Lung (tissue), 12 donors: Measurements from ENCODE around the gene CDH11. TPM values are rescaled to one million over a fixed set of nuclear protein-coding genes. Genes with fewer than 3 reads are reported as not detected.

ENCODE experiments used
- ATAC-seq: fragments of 200-7000 bp; cut with Tn5 transposase; one replicate; pipeline ENCODE4 v1.9.1; 2020; ENCODE audit warnings: moderate number of reproducible peaks; ENCODE audit not compliant: insufficient read depth, low FRiP score
- DNase-seq, 3 donors: peaks; one replicate each; pipeline ENCODE4 v3.0.0-alpha.2; 2013 to 2017
- H3K27ac ChIP-seq, 2 donors: one replicate each; pipeline ENCODE4 v1.5.1; 2013; ENCODE audit warnings: mild to moderate bottlenecking in 2 of 2, moderate library complexity in 2 of 2, control low read depth in 1 of 2, inconsistent platforms in 1 of 2, low read depth in 1 of 2, low read length in 1 of 2
- H3K27me3 ChIP-seq, 3 donors: one replicate each; pipeline ENCODE4 v1.5.1; 2013; ENCODE audit warnings: low read length in 2 of 3; ENCODE audit not compliant: control insufficient read depth in 3 of 3, insufficient read depth in 3 of 3
- H3K36me3 ChIP-seq, 4 donors: one replicate each; pipeline ENCODE4 v1.5.1; 2013; ENCODE audit warnings: low read length in 4 of 4, mild to moderate bottlenecking in 1 of 4, moderate library complexity in 1 of 4; ENCODE audit not compliant: control insufficient read depth in 4 of 4, insufficient read depth in 4 of 4
- H3K4me1 ChIP-seq, 5 donors: one replicate each; pipeline ENCODE4 v1.5.1; 2013; ENCODE audit warnings: low read length in 5 of 5, mild to moderate bottlenecking in 2 of 5, moderate library complexity in 1 of 5; ENCODE audit not compliant: control insufficient read depth in 5 of 5, insufficient read depth in 5 of 5
- H3K4me3 ChIP-seq: one replicate; pipeline ENCODE4 v1.5.1; 2013; ENCODE audit warnings: mild to moderate bottlenecking, control low read depth, moderate library complexity
- H3K9ac ChIP-seq, 2 donors: one replicate each; pipeline ENCODE4 v1.5.1; 2013; ENCODE audit warnings: low read length in 2 of 2, control low read depth in 1 of 2; ENCODE audit not compliant: insufficient read depth in 1 of 2
- H3K9me3 ChIP-seq, 4 donors: one replicate each; pipeline ENCODE4 v1.5.1; 2013; ENCODE audit warnings: low read length in 3 of 4, mild to moderate bottlenecking in 1 of 4, moderate library complexity in 1 of 4; ENCODE audit not compliant: control insufficient read depth in 4 of 4, insufficient read depth in 3 of 4
- WGBS, 2 donors: extraction: QIAGEN DNeasy Blood & Tissue Kit; methylation state at CpG; one replicate each; pipeline ENCODE4 v1.1.7; 2013; 5-methylcytosine and 5-hydroxymethylcytosine counted together
- polyA plus RNA-seq, 2 donors: library from polyadenylated mRNA; stranded (reverse); fragments of 200-250 nt; gene quantifications; one replicate each; pipeline ENCODE4 v1.2.1, GENCODE V29; 2013
- total RNA-seq, 2 donors: library from RNA; depleted of rRNA in 1 of 2; stranded (reverse); fragments of >200 nt in 1 of 2; gene quantifications; one replicate each; pipeline ENCODE4 v1.2.1, GENCODE V29; 2014 to 2021
- TF ChIP-seq, protein P1 (sequence below): IDR thresholded peaks from 2 replicates; pipeline ENCODE4 v1.5.1; 2012; ENCODE audit warnings: mild to moderate bottlenecking; ENCODE audit errors: control extremely low read depth, extremely low read depth
- donor health status: control.
- donor health status: control.
- donor health status: Bipolar disorder and iron deficiency.
- donor health status: healthy.
- donor health status: DM: yes; HTN: yes; CAD: no.

Gene CDH11
- total and polyA plus RNA-seq, 4 donors, result 7.1 to 236 (median 94.7) TPM

DNA sequence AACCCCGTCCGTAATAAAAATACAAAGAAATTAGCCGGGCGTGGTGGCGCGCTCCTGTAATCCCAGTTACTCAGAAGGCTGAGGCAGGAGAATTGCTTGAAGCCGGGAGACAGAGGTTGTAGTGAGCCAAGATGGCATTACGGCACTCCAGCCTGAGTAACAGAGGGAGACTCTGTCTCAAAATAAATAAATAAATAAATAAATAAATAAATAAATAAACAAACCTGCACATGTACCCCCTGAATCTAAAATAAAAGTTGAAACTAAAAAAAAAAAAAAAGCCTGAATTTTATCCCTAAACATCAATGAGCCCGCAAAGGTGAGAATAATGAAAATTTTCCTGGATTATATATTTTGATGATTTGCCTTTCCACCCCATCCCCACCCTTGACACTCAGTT, 124.7 kb downstream of the CDH11 start:
- TF ChIP-seq, protein P1, sequence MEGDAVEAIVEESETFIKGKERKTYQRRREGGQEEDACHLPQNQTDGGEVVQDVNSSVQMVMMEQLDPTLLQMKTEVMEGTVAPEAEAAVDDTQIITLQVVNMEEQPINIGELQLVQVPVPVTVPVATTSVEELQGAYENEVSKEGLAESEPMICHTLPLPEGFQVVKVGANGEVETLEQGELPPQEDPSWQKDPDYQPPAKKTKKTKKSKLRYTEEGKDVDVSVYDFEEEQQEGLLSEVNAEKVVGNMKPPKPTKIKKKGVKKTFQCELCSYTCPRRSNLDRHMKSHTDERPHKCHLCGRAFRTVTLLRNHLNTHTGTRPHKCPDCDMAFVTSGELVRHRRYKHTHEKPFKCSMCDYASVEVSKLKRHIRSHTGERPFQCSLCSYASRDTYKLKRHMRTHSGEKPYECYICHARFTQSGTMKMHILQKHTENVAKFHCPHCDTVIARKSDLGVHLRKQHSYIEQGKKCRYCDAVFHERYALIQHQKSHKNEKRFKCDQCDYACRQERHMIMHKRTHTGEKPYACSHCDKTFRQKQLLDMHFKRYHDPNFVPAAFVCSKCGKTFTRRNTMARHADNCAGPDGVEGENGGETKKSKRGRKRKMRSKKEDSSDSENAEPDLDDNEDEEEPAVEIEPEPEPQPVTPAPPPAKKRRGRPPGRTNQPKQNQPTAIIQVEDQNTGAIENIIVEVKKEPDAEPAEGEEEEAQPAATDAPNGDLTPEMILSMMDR, result no peak
- no peaks in the 10 kb centered on the region for H3K4me1 ChIP-seq
- ATAC-seq (no peak), DNase-seq (no peak)
- peaks cover 0 to 2% (median 0%) of the 10 kb centered on the region in 4 donors for H3K9me3 ChIP-seq
- 93 to 97% methylated on average over 9 of the region's 9 CpGs for WGBS, 2 donors
- H3K9ac ChIP-seq, result no peak overlapping the region
- no peak overlapping the region for H3K27ac ChIP-seq
- H3K36me3 ChIP-seq, result peaks cover 0 to 65% (median 21%) of the 10 kb centered on the region in 4 donors
- no peak overlapping the region for H3K4me3 ChIP-seq
- H3K27me3 ChIP-seq, result no peaks in the 10 kb centered on the region

DNA sequence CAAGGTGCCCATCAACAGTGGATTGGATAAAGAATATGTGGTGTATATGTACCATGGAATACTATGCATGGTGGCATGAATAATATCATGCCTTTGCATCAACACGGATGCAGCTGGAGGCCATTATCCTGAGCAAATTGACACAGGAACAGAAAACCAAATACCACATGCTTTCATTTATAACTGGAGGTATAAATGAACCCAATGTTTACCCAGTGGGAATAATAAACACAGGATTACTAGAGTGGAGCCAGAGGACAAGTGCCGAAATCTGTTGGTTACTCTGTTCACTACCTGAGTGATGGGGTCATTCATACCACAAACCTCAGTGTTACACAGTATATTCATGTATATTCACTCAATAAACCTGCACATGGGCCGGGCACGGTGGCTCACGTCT, 125.2 kb downstream of the CDH11 start:
- TF ChIP-seq, protein P1, result no peak
- Histone ChIP-seq H3K4me3 (no peak overlapping the region), H3K9ac (no peak overlapping the region), H3K4me1 (no peaks in the 10 kb centered on the region), H3K27me3 (no peaks in the 10 kb centered on the region), H3K27ac (no peak overlapping the region), H3K9me3 (peaks cover 0 to 2% (median 0%) of the 10 kb centered on the region in 4 donors), H3K36me3 (peaks cover 0 to 64% (median 21%) of the 10 kb centered on the region in 4 donors)
- DNase-seq (no peak), ATAC-seq (no peak)
- WGBS, 2 donors, result 89 to 92% methylated on average over 5 of the region's 5 CpGs

DNA sequence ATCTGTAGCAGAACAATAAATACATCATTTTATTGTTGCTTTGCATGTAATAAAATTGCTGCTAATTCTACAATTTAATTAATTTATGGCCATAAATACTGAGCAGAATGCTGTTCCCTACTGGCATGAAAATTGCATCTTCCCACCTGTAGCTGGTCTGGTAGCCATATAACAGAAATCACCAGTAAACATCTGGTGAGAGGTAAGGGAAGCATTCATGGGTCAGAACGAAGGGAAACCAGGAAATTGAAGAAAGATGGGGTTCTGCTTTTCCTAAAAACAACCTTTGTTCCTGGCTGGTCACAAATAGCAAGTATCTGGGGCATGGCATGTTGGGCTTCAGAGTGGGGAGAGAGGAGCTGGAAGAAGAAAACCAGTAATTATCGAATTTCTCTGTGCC, 128.4 kb downstream of the CDH11 start:
- Histone ChIP-seq H3K27me3 (no peaks in the 10 kb centered on the region), H3K36me3 (peaks cover 0 to 72% (median 27%) of the 10 kb centered on the region in 4 donors), H3K9me3 (peaks cover 0 to 2% (median 0%) of the 10 kb centered on the region in 4 donors), H3K4me3 (no peak overlapping the region), H3K4me1 (peaks cover 0 to 4% (median 0%) of the 10 kb centered on the region in 5 donors), H3K27ac (no peak overlapping the region), H3K9ac (no peak overlapping the region)
- TF ChIP-seq, protein P1, result no peak
- DNase-seq (no peak), ATAC-seq (no peak)
- WGBS, 2 donors, result 50 to 57% methylated on average over 2 of the region's 2 CpGs

DNA sequence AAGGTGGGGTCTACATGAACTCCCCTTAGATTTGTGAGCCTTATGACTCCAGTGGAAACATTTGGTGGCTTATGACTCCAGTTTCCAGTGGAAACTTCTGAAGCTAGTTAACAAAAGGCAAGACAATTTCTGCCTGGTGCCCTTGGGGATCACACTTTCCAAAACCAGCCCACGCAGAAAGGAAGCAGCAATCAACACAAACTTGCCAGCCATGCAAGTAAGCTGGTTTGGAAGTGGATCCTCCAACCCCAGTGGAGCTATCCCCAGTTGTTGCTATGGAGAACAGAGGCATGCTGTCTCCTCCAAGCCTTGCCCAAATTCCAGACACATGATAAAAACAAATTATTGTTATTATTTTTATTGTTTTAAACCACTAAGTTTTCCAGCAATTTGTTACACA, 130.9 kb downstream of the CDH11 start:
- TF ChIP-seq, protein P1, result no peak
- DNase-seq (no peak), ATAC-seq (no peak)
- no peak overlapping the region for H3K4me3 ChIP-seq
- 86 to 90% methylated on average over 1 of the region's 1 CpG for WGBS, 2 donors
- H3K27ac ChIP-seq, result no peak overlapping the region
- H3K9ac ChIP-seq, result no peak overlapping the region
- H3K36me3 ChIP-seq, result peaks cover 0 to 80% (median 29%) of the 10 kb centered on the region in 4 donors
- no peaks in the 10 kb centered on the region for H3K9me3 ChIP-seq
- H3K4me1 ChIP-seq, result peaks cover 0 to 4% (median 0%) of the 10 kb centered on the region in 5 donors
- no peaks in the 10 kb centered on the region for H3K27me3 ChIP-seq
